Psoas muscle (tissue), 8 donors: ENCODE measurements around the gene BARD1. TPM values are rescaled to one million over a fixed set of nuclear protein-coding genes. Genes with fewer than 3 reads are reported as not detected.

Experiments used
- ATAC-seq, 4 donors: fragments of 200-7000 bp; cut with Tn5 transposase; one replicate each; pipeline ENCODE4 v1.9.1; 2020; ENCODE audit warnings: moderate library complexity in 3 of 4, mild to moderate bottlenecking in 2 of 4
- DNase-seq, 2 donors: peaks; one replicate each; pipeline ENCODE4 v3.0.0-alpha.2; 2020
- H3K27ac ChIP-seq: fragments of 200-600 bp; one replicate; pipeline ENCODE4 v1.8.0; 2022
- H3K27me3 ChIP-seq, 3 donors: fragments of 200-600 bp in 1 of 3; one replicate each; pipeline versions ENCODE4 v1.6.1 to v1.8.0; 2013 to 2022; ENCODE audit warnings: low read length in 2 of 3, mild to moderate bottlenecking in 2 of 3, moderate library complexity in 1 of 3; ENCODE audit not compliant: insufficient read depth in 3 of 3
- H3K36me3 ChIP-seq, 2 donors: fragments of 200-600 bp in 1 of 2; one replicate each; pipeline versions ENCODE4 v1.6.1 to v1.8.0; 2013 to 2022; ENCODE audit warnings: low read depth in 1 of 2, mild to moderate bottlenecking in 1 of 2, moderate library complexity in 1 of 2; ENCODE audit not compliant: insufficient read depth in 1 of 2
- H3K4me1 ChIP-seq: fragments of 200-600 bp; one replicate; pipeline ENCODE4 v1.8.0; 2022
- H3K4me3 ChIP-seq: fragments of 200-600 bp; one replicate; pipeline ENCODE4 v1.8.0; 2022; ENCODE audit warnings: mild to moderate bottlenecking
- H3K9me3 ChIP-seq: fragments of 200-600 bp; one replicate; pipeline ENCODE4 v1.8.0; 2022
- CTCF ChIP-seq: fragments of 200-600 bp; IDR thresholded peaks from one replicate; pipeline ENCODE4 v1.8.0; 2022; ENCODE audit warnings: antibody characterized with exemption
- WGBS, 3 donors: extraction: QIAGEN DNeasy Blood & Tissue Kit; methylation state at CpG; one replicate each; pipeline versions ENCODE4 v1.1.6 to v1.1.7; 2013; 5-methylcytosine and 5-hydroxymethylcytosine counted together
- intact Hi-C, 2 donors: fragments of 100-400 bp; cut with DNase I; formaldehyde crosslinking; loops; one replicate each; pipeline versions ENCODE4 v1.11.0 to v1.14.2; 2022
- long read RNA-seq, 2 donors: library from polyadenylated mRNA; unstranded; transcript quantifications; one replicate each; pipeline ENCODE4 v2.0.0, GENCODE V29; 2021
- polyA plus RNA-seq, 3 donors: library from polyadenylated mRNA; stranded (reverse); fragments of 200-250 nt; gene quantifications; one replicate each; pipeline ENCODE4 v1.2.3, GENCODE V29; 2013
- total RNA-seq, 4 donors: library from RNA; stranded (reverse); fragmentation: NEBNext Ultra II Directional in 2 of 4; extraction: Animal tissue kit (Norgen Biotek cat#: 25700) in 2 of 4; gene quantifications; one replicate each; pipeline versions ENCODE4 v1.2.1 to v1.2.4, GENCODE V29; 2021 to 2023
- donor health status: healthy with polysubstance abuse.
- donor health status: DM: no; HTN: no; CAD: no; lungs with moderate emphysema.
- donor health status: Bipolar disorder and iron deficiency.
- donor health status: healthy.
- donor health status: DM: yes; HTN: yes; CAD: no.
- donor health status: DM: no; HTN: no; CAD: no.
- donor health status: DM: no; HTN: no; CAD: no.
- donor health status: DM: yes; HTN: yes; CAD: no.

BARD1 gene
- total RNA-seq = 1 to 10 TPM; 6.0 to 9.6 (median 8.3) TPM
- polyA plus RNA-seq = 1 to 10 TPM; 1.3 to 2.3 (median 1.4) TPM
- long read RNA-seq, donor 1, partial matches to known transcripts = 1 of 2 reads
- long read RNA-seq, donor 1, other reads (novel, unspliced or antisense) = 1 of 2 reads
- long read RNA-seq, donor 2, full-length matches to known transcripts = 2 of 6 reads
- long read RNA-seq, donor 2, partial matches to known transcripts = 2 of 6 reads
- long read RNA-seq, donor 2, other reads (novel, unspliced or antisense) = 2 of 6 reads

GRCh38 chr2:214808981-214809750, at the start of gene BARD1:
Gene BARD1, minus strand, starts transcription at chr2:214809683. Its CDS starts 114 bp downstream, at chr2:214809569.
- Histone ChIP-seq H3K27me3 (no peaks in the 10 kb centered on the region), H3K27ac (peak within 1 kb of the TSS; percentile 83), H3K36me3 (no peaks in the 10 kb centered on the region), H3K9me3 (no peaks in the 10 kb centered on the region), H3K4me3 (peak within 1 kb of the TSS; percentile 74), H3K4me1 (peaks cover 20% of the 10 kb centered on the region)
- no peak for TF ChIP-seq CTCF
- ATAC-seq (peak; percentile 8 to 46 (median 26)), DNase-seq (peak; percentile 44 to 63)
- WGBS, 3 donors = 0% methylated on average over 59 to 76 of the region's 76 CpGs
- intact Hi-C loops = loop anchor here in 1 of 2 donors (10.0 kb wide), 1 partner anchor 334 kb away; no protein-coding TSS in a partner anchor

GRCh38 chr2:214856137-214856536, 46.7 kb upstream of the BARD1 start:
- Histone ChIP-seq H3K9me3 (no peaks in the 10 kb centered on the region), H3K27me3 (no peaks in the 10 kb centered on the region), H3K27ac (no peak overlapping the region), H3K36me3 (no peaks in the 10 kb centered on the region), H3K4me3 (no peak overlapping the region), H3K4me1 (no peaks in the 10 kb centered on the region)
- DNase-seq = no peak
- intact Hi-C loops = no loop called here
- TF ChIP-seq CTCF = no peak
- whole genome bisulfite sequencing, 3 donors = 70 to 77% (median 70%) methylated on average over 3 of the region's 3 CpGs
- ATAC-seq = no peak

- no peaks in the 10 kb centered on the region for H3K4me1 ChIP-seq
- H3K36me3 ChIP-seq = no peaks in the 10 kb centered on the region
- H3K27ac ChIP-seq = no peak overlapping the region
- ATAC-seq (no peak), DNase-seq (no peak)
- H3K27me3 ChIP-seq = no peaks in the 10 kb centered on the region
- no peaks in the 10 kb centered on the region for H3K9me3 ChIP-seq
- no peak overlapping the region for H3K4me3 ChIP-seq
- TF ChIP-seq CTCF = no peak
- intact Hi-C loops = no loop called here
- 63 to 72% (median 71%) methylated on average over 2 of the region's 2 CpGs for WGBS, 3 donors
Observed at GRCh38 chr2:214853906-214854305, 44.4 kb upstream of the BARD1 start.

- Histone ChIP-seq H3K27ac (no peak overlapping the region), H3K9me3 (no peaks in the 10 kb centered on the region), H3K27me3 (no peaks in the 10 kb centered on the region), H3K36me3 (no peaks in the 10 kb centered on the region), H3K4me1 (no peaks in the 10 kb centered on the region), H3K4me3 (no peak overlapping the region)
- ATAC-seq = no peak
- intact Hi-C loops = no loop called here
- no peak for DNase-seq
- WGBS, 3 donors = 91 to 94% (median 92%) methylated on average over 2 of the region's 2 CpGs
- no peak for TF ChIP-seq CTCF
Observed at GRCh38 chr2:214843823-214844222, 34.3 kb upstream of the BARD1 start.
